Small intestine (tissue), 16 donors: ENCODE data around the gene USP17L24. TPM values are rescaled to one million over a fixed set of nuclear protein-coding genes. Genes with fewer than 3 reads are reported as not detected.
"Not testable (repeated sequence)": the region's sequence is repeated elsewhere in the genome, so short reads cannot be mapped to it uniquely, and the experiment has no call there.

Source experiments
- DNase-seq, 2 donors: peaks; one replicate each; pipeline versions ENCODE4 v3.0.0 to v3.0.0-alpha.2; 2013
- FAIRE-seq: peaks from 2 replicates; lab custom pipeline; 2012; peaks lifted over from hg19 to GRCh38; lab: Jason Lieb, UNC
- H3K27ac ChIP-seq, 3 donors: one replicate each; pipeline ENCODE4 v1.5.1; 2013; ENCODE audit warnings: low read length in 2 of 3, mild to moderate bottlenecking in 2 of 3, control low read depth in 1 of 3, inconsistent platforms in 1 of 3, low read depth in 1 of 3, moderate library complexity in 1 of 3
- H3K27me3 ChIP-seq, 3 donors: one replicate each; pipeline ENCODE4 v1.6.1; 2013; ENCODE audit warnings: low read length in 3 of 3, inconsistent platforms in 1 of 3; ENCODE audit not compliant: control insufficient read depth in 3 of 3, insufficient read depth in 3 of 3
- H3K36me3 ChIP-seq, 3 donors: one replicate each; pipeline ENCODE4 v1.6.1; 2013; ENCODE audit warnings: low read length in 3 of 3, inconsistent platforms in 1 of 3, low read depth in 1 of 3, mild to moderate bottlenecking in 1 of 3, moderate library complexity in 1 of 3; ENCODE audit not compliant: control insufficient read depth in 3 of 3, insufficient read depth in 2 of 3
- H3K4me1 ChIP-seq, 3 donors: one replicate each; pipeline ENCODE4 v1.6.1; 2013; ENCODE audit warnings: low read length in 2 of 3, inconsistent platforms in 1 of 3, low read depth in 1 of 3, mild to moderate bottlenecking in 1 of 3, moderate library complexity in 1 of 3; ENCODE audit not compliant: control insufficient read depth in 3 of 3, insufficient read depth in 2 of 3
- H3K4me3 ChIP-seq, 3 donors: one replicate each; pipeline ENCODE4 v1.5.1; 2013; ENCODE audit warnings: low read length in 3 of 3, control low read depth in 1 of 3, inconsistent platforms in 1 of 3, low read depth in 1 of 3, mild to moderate bottlenecking in 1 of 3, moderate library complexity in 1 of 3
- H3K9me3 ChIP-seq, 2 donors: one replicate each; pipeline ENCODE4 v1.6.1; 2013; ENCODE audit warnings: low read depth in 1 of 2, low read length in 1 of 2; ENCODE audit not compliant: control insufficient read depth in 2 of 2, insufficient read depth in 1 of 2
- WGBS, 3 donors: extraction: QIAGEN DNeasy Blood & Tissue Kit; methylation state at CpG; one replicate each; pipeline ENCODE4 v1.1.7; 2013; 5-methylcytosine and 5-hydroxymethylcytosine counted together
- long read RNA-seq, 10 donors: transcript quantifications; one replicate each; lab custom pipeline, GENCODE V29; 2026
- polyA plus RNA-seq, 4 donors: library from polyadenylated mRNA; stranded (reverse) in 3 of 4; unstranded in 1 of 4; fragments of 200-250 nt in 3 of 4; fragments of 120-200 nt in 1 of 4; gene quantifications; one replicate each; pipeline versions ENCODE4 v1.2.1 to v1.2.3, GENCODE V29; 2013
- donor health status: healthy with polysubstance abuse.
- donor health status: control.
- donor health status: control.
- donor health status: Bipolar disorder and iron deficiency.
- donor health status: healthy.

USP17L24 gene, protein sequence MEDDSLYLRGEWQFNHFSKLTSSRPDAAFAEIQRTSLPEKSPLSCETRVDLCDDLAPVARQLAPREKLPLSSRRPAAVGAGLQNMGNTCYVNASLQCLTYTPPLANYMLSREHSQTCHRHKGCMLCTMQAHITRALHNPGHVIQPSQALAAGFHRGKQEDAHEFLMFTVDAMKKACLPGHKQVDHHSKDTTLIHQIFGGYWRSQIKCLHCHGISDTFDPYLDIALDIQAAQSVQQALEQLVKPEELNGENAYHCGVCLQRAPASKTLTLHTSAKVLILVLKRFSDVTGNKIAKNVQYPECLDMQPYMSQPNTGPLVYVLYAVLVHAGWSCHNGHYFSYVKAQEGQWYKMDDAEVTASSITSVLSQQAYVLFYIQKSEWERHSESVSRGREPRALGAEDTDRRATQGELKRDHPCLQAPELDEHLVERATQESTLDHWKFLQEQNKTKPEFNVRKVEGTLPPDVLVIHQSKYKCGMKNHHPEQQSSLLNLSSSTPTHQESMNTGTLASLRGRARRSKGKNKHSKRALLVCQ
- polyA plus RNA-seq: not detected
- long read RNA-seq, donor 1: 0 reads
- long read RNA-seq, donor 2: 0 reads
- long read RNA-seq, donor 3: 0 reads
- long read RNA-seq, donor 4: 0 reads
- long read RNA-seq, donor 5: 0 reads
- long read RNA-seq, donor 6: 0 reads
- long read RNA-seq, donor 7: 0 reads
- long read RNA-seq, donor 8: 0 reads
- long read RNA-seq, donor 9: 0 reads
- long read RNA-seq, donor 10: 0 reads

- H3K4me1 ChIP-seq, H3K4me3 ChIP-seq, H3K36me3 ChIP-seq, H3K27ac ChIP-seq, FAIRE-seq, H3K9me3 ChIP-seq, H3K27me3 ChIP-seq, DNase-seq: not testable (repeated sequence)
- WGBS, 3 donors: no CpG with 5 or more reads among the region's 15 CpGs
Observed at GRCh38 chr4:9324865-9325264, at the start of gene USP17L24. Gene USP17L24 (plus strand): TSS chr4:9325165. CDS start chr4:9325165, 0 bp downstream.

GRCh38 chr4:9324191-9324590, 774 bp upstream of the USP17L24 start:
- not testable (repeated sequence) for H3K4me3 ChIP-seq, H3K4me1 ChIP-seq, DNase-seq, H3K9me3 ChIP-seq, H3K27ac ChIP-seq, H3K27me3 ChIP-seq, FAIRE-seq, H3K36me3 ChIP-seq
- 91 to 95% (median 93%) methylated on average over 1 of the region's 13 CpGs for WGBS, 3 donors

GRCh38 chr4:9329611-9330010, 4.6 kb downstream of the USP17L24 start, which contains the start of gene USP17L25:
Gene USP17L25 (plus strand): TSS chr4:9329911. CDS start chr4:9329911, 0 bp downstream.
- H3K27ac ChIP-seq, H3K36me3 ChIP-seq, H3K27me3 ChIP-seq, FAIRE-seq, H3K4me1 ChIP-seq, H3K4me3 ChIP-seq, H3K9me3 ChIP-seq, DNase-seq: not testable (repeated sequence)
- no CpG with 5 or more reads among the region's 15 CpGs for WGBS, 3 donors

DNA sequence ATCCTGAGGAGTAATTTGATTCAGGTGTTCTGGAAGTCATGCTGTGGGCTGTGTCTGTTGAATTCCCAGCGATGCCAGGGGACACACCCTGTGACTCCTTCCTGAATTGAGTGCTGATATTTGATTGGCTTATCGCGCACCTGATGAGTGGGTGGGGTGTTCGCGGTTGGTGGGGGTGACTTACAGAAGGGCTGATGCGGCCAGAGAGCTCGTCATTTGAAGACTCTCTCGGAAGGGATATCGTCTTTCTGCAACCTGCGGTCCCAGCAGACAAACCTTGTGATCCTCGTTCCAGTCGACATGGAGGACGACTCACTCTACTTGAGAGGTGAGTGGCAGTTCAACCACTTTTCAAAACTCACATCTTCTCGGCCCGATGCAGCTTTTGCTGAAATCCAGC, 9.4 kb downstream of the USP17L24 start, which contains the start of gene USP17L26:
Gene USP17L26, plus strand, starts transcription at position 301 of the 400 bp plus-strand sequence. Its CDS starts 0 bp downstream, at position 301.
- not testable (repeated sequence) for H3K9me3 ChIP-seq, DNase-seq, H3K36me3 ChIP-seq, H3K27ac ChIP-seq, FAIRE-seq, H3K27me3 ChIP-seq, H3K4me3 ChIP-seq, H3K4me1 ChIP-seq
- WGBS, 3 donors: 100% methylated on average over 3 of the region's 15 CpGs; no CpG with 5 or more reads in 2 of the 3 donors

DNA sequence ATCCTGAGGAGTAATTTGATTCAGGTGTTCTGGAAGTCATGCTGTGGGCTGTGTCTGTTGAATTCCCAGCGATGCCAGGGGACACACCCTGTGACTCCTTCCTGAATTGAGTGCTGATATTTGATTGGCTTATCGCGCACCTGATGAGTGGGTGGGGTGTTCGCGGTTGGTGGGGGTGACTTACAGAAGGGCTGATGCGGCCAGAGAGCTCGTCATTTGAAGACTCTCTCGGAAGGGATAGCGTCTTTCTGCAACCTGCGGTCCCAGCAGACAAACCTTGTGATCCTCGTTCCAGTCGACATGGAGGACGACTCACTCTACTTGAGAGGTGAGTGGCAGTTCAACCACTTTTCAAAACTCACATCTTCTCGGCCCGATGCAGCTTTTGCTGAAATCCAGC, 14.1 kb downstream of the USP17L24 start, which contains the start of gene USP17L5:
Gene USP17L5, plus strand, starts transcription at position 301 of the 400 bp plus-strand sequence. Its CDS starts 0 bp downstream, at position 301.
- not testable (repeated sequence) for H3K4me3 ChIP-seq, H3K9me3 ChIP-seq, H3K4me1 ChIP-seq, H3K27me3 ChIP-seq, H3K27ac ChIP-seq, DNase-seq, H3K36me3 ChIP-seq, FAIRE-seq
- WGBS, 3 donors: no CpG with 5 or more reads among the region's 15 CpGs

GRCh38 chr4:9343848-9344247, 18.9 kb downstream of the USP17L24 start, which contains the start of gene USP17L27:
Gene USP17L27 (plus strand): TSS chr4:9344148. CDS start chr4:9344148, 0 bp downstream.
- not testable (repeated sequence) for H3K9me3 ChIP-seq, H3K4me1 ChIP-seq, FAIRE-seq, H3K27me3 ChIP-seq, H3K36me3 ChIP-seq, DNase-seq, H3K27ac ChIP-seq, H3K4me3 ChIP-seq
- WGBS, 3 donors: no CpG with 5 or more reads among the region's 15 CpGs

- H3K9me3 ChIP-seq, H3K36me3 ChIP-seq, FAIRE-seq, DNase-seq, H3K4me3 ChIP-seq, H3K27me3 ChIP-seq, H3K4me1 ChIP-seq, H3K27ac ChIP-seq: not testable (repeated sequence)
- WGBS, 3 donors: no CpG with 5 or more reads among the region's 15 CpGs
Observed at GRCh38 chr4:9348593-9348992, 23.6 kb downstream of the USP17L24 start, which contains the start of gene USP17L28. Gene USP17L28 (plus strand): TSS chr4:9348893. CDS start chr4:9348893, 0 bp downstream.

DNA sequence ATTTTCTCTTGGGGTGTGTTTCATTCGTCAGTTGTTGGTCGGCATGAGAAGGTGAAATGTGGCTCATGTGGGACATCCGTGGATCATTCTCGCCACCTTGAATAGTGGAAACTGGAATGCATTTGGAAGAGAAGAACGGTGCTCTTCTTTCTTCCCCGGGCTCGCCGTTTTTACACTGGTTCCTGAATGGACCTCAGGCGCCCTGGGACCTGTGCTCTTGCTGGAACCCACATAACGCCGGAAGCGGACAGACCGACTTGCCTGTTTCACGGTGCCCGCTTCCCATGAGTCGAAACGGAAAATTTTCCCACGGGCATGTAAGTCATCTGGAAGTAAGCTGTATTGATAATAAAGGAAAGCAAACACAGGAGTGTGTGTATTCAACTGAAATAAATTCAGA, 25.9 kb downstream of the USP17L24 start:
- WGBS, 3 donors: 93 to 96% (median 96%) methylated on average over 3 to 13 of the region's 18 CpGs
- not testable (repeated sequence) for FAIRE-seq, H3K27me3 ChIP-seq, H3K4me3 ChIP-seq, H3K4me1 ChIP-seq, H3K27ac ChIP-seq, H3K9me3 ChIP-seq, DNase-seq, H3K36me3 ChIP-seq
